ENCODE data around the gene TMEM37.
"Not testable (repeated sequence)": the region's sequence is repeated elsewhere in the genome, so short reads cannot be mapped to it uniquely, and the experiment has no call there.

TMEM37 gene

GRCh38 chr2:119393971-119394748, 37.5 kb upstream of the TMEM37 start:
- no peak overlapping the region for H3K4me3 ChIP-seq (ENCODE audit: low read depth, low read length)
- DNase-seq (ENCODE audit: low read depth), result no peak
- no peak for TF ChIP-seq CTCF (IDR thresholded peaks at IDR 0.05; ENCODE audit: control insufficient read depth, extremely low read depth, insufficient read depth)

- no peak for TF ChIP-seq CTCF (IDR thresholded peaks at IDR 0.05; ENCODE audit: control insufficient read depth, extremely low read depth, insufficient read depth)
- no peak overlapping the region for H3K4me3 ChIP-seq (ENCODE audit: low read depth, low read length)
- DNase-seq (ENCODE audit: low read depth), result no peak
Measured at GRCh38 chr2:119397196-119397595, 34.5 kb upstream of the TMEM37 start.

GRCh38 chr2:119402106-119402505, 29.5 kb upstream of the TMEM37 start:
- DNase-seq (ENCODE audit: low read depth), result no peak
- TF ChIP-seq CTCF (IDR thresholded peaks at IDR 0.05; ENCODE audit: control insufficient read depth, extremely low read depth, insufficient read depth), result no peak
- no peak overlapping the region for H3K4me3 ChIP-seq (ENCODE audit: low read depth, low read length)

GRCh38 chr2:119402645-119403560, 28.8 kb upstream of the TMEM37 start:
- DNase-seq (ENCODE audit: low read depth), result no peak

GRCh38 chr2:119403618-119404017, 28.0 kb upstream of the TMEM37 start:
- H3K4me3 ChIP-seq (ENCODE audit: low read depth, low read length); DNase-seq (ENCODE audit: low read depth): not testable (repeated sequence)

More at GRCh38 chr2:119402645-119403560, 28.8 kb upstream of the TMEM37 start:
- TF ChIP-seq CTCF (IDR thresholded peaks at IDR 0.05; ENCODE audit: control insufficient read depth, extremely low read depth, insufficient read depth), result no peak
- no peak overlapping the region for H3K4me3 ChIP-seq (ENCODE audit: low read depth, low read length)

- no peak for DNase-seq (ENCODE audit: low read depth)
- H3K4me3 ChIP-seq (ENCODE audit: low read depth, low read length), result no peak overlapping the region
- TF ChIP-seq CTCF (IDR thresholded peaks at IDR 0.05; ENCODE audit: control insufficient read depth, extremely low read depth, insufficient read depth), result no peak
Measured at GRCh38 chr2:119405151-119405550, 26.5 kb upstream of the TMEM37 start.

Measured in LNCaP clone FGC (cell line).